IMR-90 (cell line): Measurements from ENCODE around the gene MUC6. TPM values are rescaled to one million over a fixed set of nuclear protein-coding genes. Genes with fewer than 3 reads are reported as not detected.

ENCODE experiments used
- ATAC-seq: fragments of 200-7000 bp; cut with Tn5 transposase; 2 replicates; pipeline ENCODE4 v1.9.1; 2020; ENCODE audit warnings: low read depth, mild to moderate bottlenecking, moderate library complexity
- BruUV-seq: library from RNA; stranded (reverse); fragments of 400-500 nt; replicated peaks from 2 replicates; lab custom pipeline; 2021; lab: Mats Ljungman, UMichigan
- CTCF ChIA-PET: fragments of 300-600 bp; formaldehyde crosslinking; extraction: SDS; loops from one replicate; lab custom pipeline; 2021; ENCODE audit warnings: antibody characterized with exemption; lab: Yijun Ruan, JAX
- POLR2A ChIA-PET: fragments of 300-600 bp; sonication (Branson Sonifier 250); formaldehyde crosslinking; loops from one replicate; lab custom pipeline; 2022; ENCODE audit warnings: antibody characterized with exemption; ENCODE audit not compliant: unreplicated experiment; lab: Charles Lee
- DNase-seq: peaks from one replicate; pipeline ENCODE4 v3.0.0; 2013
- H2AFZ ChIP-seq: replicated peaks from 2 replicates; pipeline ENCODE3; 2013; ENCODE audit warnings: low read length, mild to moderate bottlenecking; ENCODE audit not compliant: poor library complexity
- H2AK5ac ChIP-seq: 2 replicates; pipeline ENCODE4 v1.6.1; 2013; ENCODE audit warnings: low read depth, low read length, inconsistent platforms
- H2AK9ac ChIP-seq: replicated peaks from 2 replicates; pipeline ENCODE3; 2013; ENCODE audit warnings: mild to moderate bottlenecking, low read depth, low read length, moderate library complexity; ENCODE audit not compliant: poor library complexity
- H2BK120ac ChIP-seq: 2 replicates; pipeline ENCODE4 v1.6.1; 2013; ENCODE audit warnings: low read depth, low read length, inconsistent platforms
- H2BK15ac ChIP-seq: 3 replicates; pipeline ENCODE4 v1.6.1; 2013; ENCODE audit warnings: low read depth, low read length, inconsistent platforms
- H2BK20ac ChIP-seq: 2 replicates; pipeline ENCODE4 v1.6.1; 2013; ENCODE audit warnings: low read depth, mild to moderate bottlenecking, inconsistent platforms, low read length, moderate library complexity
- H2BK5ac ChIP-seq: 2 replicates; pipeline ENCODE4 v1.6.1; 2013; ENCODE audit warnings: mild to moderate bottlenecking, low read depth, low read length, inconsistent platforms; ENCODE audit not compliant: poor library complexity, severe bottlenecking
- H3K14ac ChIP-seq: replicated peaks from 2 replicates; pipeline ENCODE4 v1.6.1; 2013; ENCODE audit warnings: low read depth, low read length, inconsistent platforms
- H3K18ac ChIP-seq: 2 replicates; pipeline ENCODE4 v1.6.1; 2013; ENCODE audit warnings: low read depth, low read length, control low read depth
- H3K23ac ChIP-seq: 2 replicates; pipeline ENCODE4 v1.6.1; 2013; ENCODE audit warnings: low read depth, low read length, inconsistent platforms
- H3K27ac ChIP-seq: 2 replicates; pipeline ENCODE4 v1.5.1; 2013; ENCODE audit warnings: mild to moderate bottlenecking, control low read depth, low read length; ENCODE audit not compliant: insufficient read depth
- H3K27me3 ChIP-seq: 2 replicates; pipeline ENCODE4 v1.6.1; 2013; ENCODE audit warnings: low read length; ENCODE audit not compliant: control insufficient read depth, insufficient read depth
- H3K36me3 ChIP-seq: 2 replicates; pipeline ENCODE4 v1.6.1; 2013; ENCODE audit warnings: low read length, mixed read lengths; ENCODE audit not compliant: control insufficient read depth, insufficient read depth
- H3K4ac ChIP-seq: 2 replicates; pipeline ENCODE4 v1.6.1; 2013; ENCODE audit warnings: low read depth, low read length, inconsistent platforms
- H3K4me1 ChIP-seq: 2 replicates; pipeline ENCODE4 v1.6.1; 2013; ENCODE audit warnings: low read length, mixed read lengths; ENCODE audit not compliant: control insufficient read depth, insufficient read depth
- H3K4me2 ChIP-seq: 2 replicates; pipeline ENCODE4 v1.6.1; 2013; ENCODE audit warnings: low read depth, mild to moderate bottlenecking, control low read depth, low read length, moderate library complexity
- H3K4me3 ChIP-seq: 2 replicates; pipeline ENCODE4 v1.5.1; 2013; ENCODE audit warnings: low read depth, mild to moderate bottlenecking, control low read depth, low read length, moderate library complexity; ENCODE audit not compliant: insufficient read depth
- H3K56ac ChIP-seq: 2 replicates; pipeline ENCODE4 v1.6.1; 2013; ENCODE audit warnings: low read length, inconsistent platforms; ENCODE audit not compliant: insufficient read depth; ENCODE audit errors: extremely low read depth
- H3K79me1 ChIP-seq, 2 experiments: 2 replicates each; pipeline ENCODE4 v1.6.1; 2013; ENCODE audit warnings: low read length in 2 of 2, inconsistent platforms in 1 of 2, low read depth in 1 of 2
- H3K9ac ChIP-seq: 2 replicates; pipeline ENCODE4 v1.6.1; 2013; ENCODE audit warnings: low read depth, low read length, control low read depth
- H3K9me1 ChIP-seq: 2 replicates; pipeline ENCODE4 v1.6.1; 2013; ENCODE audit warnings: low read length, inconsistent platforms; ENCODE audit not compliant: insufficient read depth
- H3K9me3 ChIP-seq: 2 replicates; pipeline ENCODE4 v1.6.1; 2013; ENCODE audit warnings: low read length; ENCODE audit not compliant: control insufficient read depth, insufficient read depth
- H4K20me1 ChIP-seq: 2 replicates; pipeline ENCODE4 v1.6.1; 2013; ENCODE audit warnings: low read length, inconsistent platforms; ENCODE audit not compliant: insufficient read depth
- H4K5ac ChIP-seq: 2 replicates; pipeline ENCODE4 v1.6.1; 2013; ENCODE audit warnings: mild to moderate bottlenecking, low read depth, low read length, control low read depth
- H4K8ac ChIP-seq, 2 experiments: 2 replicates each; pipeline ENCODE4 v1.6.1; 2013; ENCODE audit warnings: low read depth in 2 of 2, low read length in 2 of 2, control low read depth in 1 of 2, inconsistent platforms in 1 of 2
- H4K91ac ChIP-seq: 2 replicates; pipeline ENCODE4 v1.6.1; 2013; ENCODE audit warnings: low read depth, low read length, inconsistent platforms; ENCODE audit not compliant: insufficient read depth
- MXI1 ChIP-seq: IDR thresholded peaks from 2 replicates; pipeline ENCODE4 v1.6.1; 2012; ENCODE audit warnings: low read depth, mild to moderate bottlenecking, low read length, moderate library complexity, borderline replicate concordance
- POLR2A ChIP-seq: IDR thresholded peaks from 2 replicates; pipeline ENCODE4 v1.6.1; 2012; ENCODE audit warnings: mild to moderate bottlenecking, low read depth, low read length
- WGBS, 2 experiments: methylation state at CpG; one replicate each; pipeline versions ENCODE4 v1.1.5 to v1.1.7; 2013; ENCODE audit warnings: missing lambda C conversion rate in 2 of 2; ENCODE audit not compliant: insufficient read length in 1 of 2; ENCODE audit errors: extremely low coverage in 2 of 2; 5-methylcytosine and 5-hydroxymethylcytosine counted together
- dilution Hi-C: fragments of 300-500 bp; cut with HindIII; formaldehyde crosslinking; loops from one replicate; pipeline ENCODE4 v1.14.3; 2018; ENCODE audit warnings: low sequenced_read_pairs; ENCODE audit not compliant: unreplicated experiment
- in situ Hi-C: fragments of 300-500 bp; cut with MboI; formaldehyde crosslinking; loops from 3 replicates; pipeline ENCODE4 v1.14.3; 2019; ENCODE audit warnings: low sequenced_read_pairs, inconsistent platforms, mixed read lengths
- intact Hi-C: fragments of 100-400 bp; cut with micrococcal nuclease; formaldehyde crosslinking; loops from 2 replicates; pipeline ENCODE4 v1.10.0; 2022
- polyA plus RNA-seq, 3 experiments: library from polyadenylated mRNA; depleted of rRNA; stranded (reverse); fragments of >200 nt; gene quantifications; 2 replicates each; pipeline ENCODE4 v1.2.3, GENCODE V29; 2012; ENCODE audit warnings: low replicate concordance in 1 of 3
- total RNA-seq: library from RNA; depleted of rRNA; stranded (reverse); fragments of >200 nt; gene quantifications from 2 replicates; pipeline ENCODE4 v1.2.3, GENCODE V29; 2012
- TF ChIP-seq, protein P1 (sequence below): fragments of 150-350 bp; IDR thresholded peaks from 2 replicates; pipeline ENCODE4 v1.6.1; 2017; ENCODE audit warnings: mild to moderate bottlenecking, antibody characterized with exemption, low read length, low read depth

MUC6 gene
- total and polyA plus RNA-seq, 2 of the 4 experiments (the other 2 are of a cell fraction) = not detected

DNA sequence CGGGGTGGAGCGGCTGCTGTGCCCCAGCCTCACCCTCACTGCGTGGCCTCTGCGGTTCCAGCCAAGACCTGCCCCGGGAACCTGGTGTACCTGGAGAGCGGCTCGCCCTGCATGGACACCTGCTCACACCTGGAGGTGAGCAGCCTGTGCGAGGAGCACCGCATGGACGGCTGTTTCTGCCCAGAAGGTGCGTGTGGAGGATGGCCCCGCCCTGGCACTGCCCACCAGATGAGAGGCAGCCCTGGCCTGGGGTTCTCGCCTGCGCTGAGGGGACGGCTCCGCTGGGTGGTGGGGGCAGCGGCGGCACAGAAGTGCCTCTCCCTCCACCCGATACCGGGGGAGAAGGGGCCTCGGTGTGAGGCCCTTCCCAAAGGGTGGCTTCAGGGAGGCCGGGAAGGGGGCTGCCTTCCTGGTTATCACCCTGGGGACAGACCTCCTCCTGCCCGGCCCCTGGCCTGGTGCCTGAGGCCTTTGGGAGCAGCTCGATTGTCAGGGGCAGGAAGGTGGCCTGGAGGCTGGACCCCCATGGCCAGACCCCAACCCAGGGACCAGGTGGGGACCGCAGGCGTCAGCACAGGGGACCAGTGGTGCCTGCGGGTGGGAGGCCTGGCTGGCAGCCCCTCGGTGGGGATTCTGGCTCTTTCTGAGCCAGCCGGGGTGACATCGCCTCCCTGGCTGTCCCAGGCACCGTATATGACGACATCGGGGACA, 45.2 kb upstream of the MUC6 start:
- DNase-seq = no peak
- H3K18ac ChIP-seq = no peak overlapping the region
- H2BK20ac ChIP-seq = no peak overlapping the region
- H2BK15ac ChIP-seq = no peak overlapping the region
- H3K56ac ChIP-seq = no peak overlapping the region
- no peak overlapping the region for H2AFZ ChIP-seq
- H3K4me3 ChIP-seq = no peak overlapping the region
- no peaks in the 10 kb centered on the region for H3K9me1 ChIP-seq
- H2BK120ac ChIP-seq = no peak overlapping the region
- no peak overlapping the region for H2AK9ac ChIP-seq
- no peak overlapping the region for H2AK5ac ChIP-seq
- no peaks in the 10 kb centered on the region; the same call in none of the 2 replicates for H3K27me3 ChIP-seq
- H2BK5ac ChIP-seq = no peak overlapping the region
- H3K27ac ChIP-seq = no peak overlapping the region
- no peak for TF ChIP-seq POLR2A
- TF ChIP-seq, protein P1, sequence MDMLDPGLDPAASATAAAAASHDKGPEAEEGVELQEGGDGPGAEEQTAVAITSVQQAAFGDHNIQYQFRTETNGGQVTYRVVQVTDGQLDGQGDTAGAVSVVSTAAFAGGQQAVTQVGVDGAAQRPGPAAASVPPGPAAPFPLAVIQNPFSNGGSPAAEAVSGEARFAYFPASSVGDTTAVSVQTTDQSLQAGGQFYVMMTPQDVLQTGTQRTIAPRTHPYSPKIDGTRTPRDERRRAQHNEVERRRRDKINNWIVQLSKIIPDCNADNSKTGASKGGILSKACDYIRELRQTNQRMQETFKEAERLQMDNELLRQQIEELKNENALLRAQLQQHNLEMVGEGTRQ = no peak
- TF ChIP-seq MXI1 = no peak
- H3K9me3 ChIP-seq = no peaks in the 10 kb centered on the region
- no peak overlapping the region for H3K4me2 ChIP-seq
- H4K91ac ChIP-seq = no peak overlapping the region
- WGBS, 2 experiments = 70% methylated on average over 17 of the region's 33 CpGs; no CpG with 5 or more reads in 1 of the 2 experiments
- no peak overlapping the region for H4K5ac ChIP-seq
- H3K4ac ChIP-seq = no peak overlapping the region
- no peaks in the 10 kb centered on the region for H3K36me3 ChIP-seq
- CTCF ChIA-PET = no interaction called here
- intact Hi-C loops = no loop called here
- H4K8ac ChIP-seq = no peak overlapping the region
- BruUV-seq = no TSS peak
- no peaks in the 10 kb centered on the region for H3K4me1 ChIP-seq
- no peaks in the 10 kb centered on the region for H3K79me1 ChIP-seq
- in situ Hi-C loops = no loop called here
- dilution Hi-C loops = no loop called here
- H4K20me1 ChIP-seq = no peaks in the 10 kb centered on the region
- no peak overlapping the region for H3K9ac ChIP-seq
- H3K14ac ChIP-seq = no peak overlapping the region
- ATAC-seq = no peak
- POLR2A ChIA-PET = no interaction called here
- H3K23ac ChIP-seq = no peak overlapping the region
